Choroid plexus epithelial cell (primary cell): ENCODE data around the gene SLC38A9.
"Not testable (repeated sequence)": the region's sequence is repeated elsewhere in the genome, so short reads cannot be mapped to it uniquely, and the experiment has no call there.

ENCODE experiments used
- DNase-seq: peaks from one replicate; pipeline ENCODE4 v3.0.0-alpha.2; 2010; ENCODE audit warnings: low read depth
- H3K4me3 ChIP-seq: 2 replicates; pipeline ENCODE4 v1.5.1; 2011; ENCODE audit warnings: low read depth, mild to moderate bottlenecking, control low read depth, low read length, moderate library complexity
- CTCF ChIP-seq: conservative IDR thresholded peaks from 2 replicates; pipeline ENCODE4 v1.5.1; 2011; ENCODE audit warnings: low read depth, mild to moderate bottlenecking, control low read depth, inconsistent platforms, low read length, moderate library complexity

The SLC38A9 gene

GRCh38 chr5:55712023-55712859 lies at the start of gene SLC38A9:
TSS of gene SLC38A9 (minus strand) at chr5:55712324. CDS start at chr5:55697958, 14,366 bp downstream.
- H3K4me3 ChIP-seq, result peak within 1 kb of the TSS; percentile 98
- DNase-seq, result peak; percentile 96
- no peak for TF ChIP-seq CTCF

- not testable (repeated sequence) for DNase-seq, H3K4me3 ChIP-seq
Measured at GRCh38 chr5:55761721-55762120, 49.6 kb upstream of the SLC38A9 start.

GRCh38 chr5:55758714-55759113 lies 46.6 kb upstream of the SLC38A9 start:
- H3K4me3 ChIP-seq, result no peak overlapping the region
- no peak for TF ChIP-seq CTCF
- DNase-seq, result no peak

GRCh38 chr5:55758231-55758630 lies 46.1 kb upstream of the SLC38A9 start:
- no peak for TF ChIP-seq CTCF
- DNase-seq, result no peak
- no peak overlapping the region for H3K4me3 ChIP-seq

- DNase-seq, result no peak
- no peak for TF ChIP-seq CTCF
- no peak overlapping the region for H3K4me3 ChIP-seq
Measured at GRCh38 chr5:55750499-55750898, 38.4 kb upstream of the SLC38A9 start.

GRCh38 chr5:55750063-55750462 lies 37.9 kb upstream of the SLC38A9 start:
- TF ChIP-seq CTCF, result no peak
- no peak for DNase-seq

GRCh38 chr5:55749387-55749786 lies 37.3 kb upstream of the SLC38A9 start:
- no peak for DNase-seq
- no peak overlapping the region for H3K4me3 ChIP-seq
- TF ChIP-seq CTCF, result no peak

More at GRCh38 chr5:55750063-55750462, 37.9 kb upstream of the SLC38A9 start:
- H3K4me3 ChIP-seq, result no peak overlapping the region
